GM23248 (cell line): ENCODE data around the gene SPC24. TPM values are rescaled to one million over a fixed set of nuclear protein-coding genes. Genes with fewer than 3 reads are reported as not detected.

ENCODE experiments used
- DNase-seq: peaks from one replicate; pipeline ENCODE4 v3.0.0-alpha.2; 2015
- H2AFZ ChIP-seq: fragments of 200-600 bp; sonication (generic); 2 replicates; pipeline ENCODE4 v1.6.1; 2016; ENCODE audit warnings: antibody characterized with exemption
- H3F3A ChIP-seq: fragments of 200-600 bp; sonication (generic); 2 replicates; pipeline ENCODE4 v1.6.1; 2016; ENCODE audit warnings: mild to moderate bottlenecking, antibody characterized with exemption, mixed run types; ENCODE audit not compliant: insufficient read depth
- H3K27ac ChIP-seq: fragments of 200-600 bp; sonication (generic); 2 replicates; pipeline ENCODE4 v1.5.1; 2016; ENCODE audit warnings: mild to moderate bottlenecking
- H3K27me3 ChIP-seq: fragments of 200-600 bp; sonication (generic); replicated peaks from 2 replicates; pipeline ENCODE4 v1.6.1; 2016; ENCODE audit warnings: mild to moderate bottlenecking; ENCODE audit not compliant: insufficient read depth
- H3K36me3 ChIP-seq: fragments of 200-600 bp; sonication (generic); 2 replicates; pipeline ENCODE4 v1.6.1; 2016; ENCODE audit warnings: low read depth, mild to moderate bottlenecking
- H3K4me1 ChIP-seq: fragments of 200-600 bp; sonication (generic); 2 replicates; pipeline ENCODE4 v1.6.1; 2016; ENCODE audit warnings: mild to moderate bottlenecking; ENCODE audit not compliant: insufficient read depth
- H3K4me2 ChIP-seq: fragments of 200-600 bp; sonication (generic); one replicate; pipeline ENCODE4 v1.6.1; 2016; ENCODE audit warnings: mild to moderate bottlenecking; ENCODE audit not compliant: unreplicated experiment
- H3K4me3 ChIP-seq: fragments of 200-600 bp; sonication (generic); 2 replicates; pipeline ENCODE4 v1.5.1; 2016; ENCODE audit warnings: mild to moderate bottlenecking
- H3K79me2 ChIP-seq: fragments of 200-600 bp; sonication (generic); 2 replicates; pipeline ENCODE4 v1.6.1; 2016; ENCODE audit warnings: mild to moderate bottlenecking; ENCODE audit not compliant: insufficient read depth
- H3K9ac ChIP-seq: fragments of 200-600 bp; sonication (generic); 2 replicates; pipeline ENCODE4 v1.6.1; 2016; ENCODE audit warnings: mild to moderate bottlenecking
- H3K9me2 ChIP-seq: fragments of 200-600 bp; sonication (generic); 2 replicates; pipeline ENCODE4 v1.6.1; 2016; ENCODE audit warnings: mixed run types, mild to moderate bottlenecking, moderate library complexity; ENCODE audit not compliant: insufficient read depth
- H3K9me3 ChIP-seq: fragments of 200-600 bp; sonication (generic); one replicate; pipeline ENCODE4 v1.6.1; 2017; ENCODE audit warnings: low read depth
- H4K20me1 ChIP-seq: fragments of 200-600 bp; sonication (generic); 2 replicates; pipeline ENCODE4 v1.6.0; 2016; ENCODE audit not compliant: insufficient read depth
- EZH2 ChIP-seq: fragments of 200-600 bp; sonication (generic); IDR thresholded peaks from 2 replicates; pipeline ENCODE4 v1.6.1; 2018; ENCODE audit warnings: antibody characterized with exemption, mild to moderate bottlenecking; ENCODE audit not compliant: insufficient read depth, poor library complexity, severe bottlenecking
- EZH2phosphoT487 ChIP-seq: fragments of 200-600 bp; sonication (generic); IDR thresholded peaks from 2 replicates; pipeline ENCODE4 v1.6.1; 2018; ENCODE audit warnings: antibody characterized with exemption, moderate library complexity, mild to moderate bottlenecking, low read depth; ENCODE audit not compliant: insufficient read depth
- WGBS, 2 experiments: methylation state at CpG; one replicate each; pipeline ENCODE4 v1.1.6; 2015 to 2017; ENCODE audit warnings: low lambda C conversion rate in 2 of 2, low coverage in 1 of 2; ENCODE audit errors: missing lambda C conversion rate in 2 of 2; 5-methylcytosine and 5-hydroxymethylcytosine counted together
- in situ Hi-C: fragments of 300-500 bp; cut with MboI; formaldehyde crosslinking; loops from 2 replicates; pipeline ENCODE4 v1.15.0; 2020
- microRNA-seq: library from miRNA; unstranded; fragments of <30 nt; microRNA quantifications from one replicate; pipeline ENCODE4, GENCODE V29; 2016; ENCODE audit warnings: borderline number of aligned reads
- polyA plus RNA-seq: library from polyadenylated mRNA; unstranded; fragments of >200 nt; fragmentation: Nextera tagmentation; extraction: Ambion mirVana; gene quantifications from 2 replicates; pipeline ENCODE4 v1.2.1, GENCODE V29; 2016
- total RNA-seq: library from RNA; depleted of rRNA; stranded (reverse); fragments of >200 nt; shearing (Covaris generic); gene quantifications from 2 replicates; pipeline ENCODE4 v1.2.3, GENCODE V29; 2014; rRNA removed

The SPC24 gene
- total and polyA plus RNA-seq, 2 experiments from 2014 or later: 14.8 to 19.8 TPM

DNA sequence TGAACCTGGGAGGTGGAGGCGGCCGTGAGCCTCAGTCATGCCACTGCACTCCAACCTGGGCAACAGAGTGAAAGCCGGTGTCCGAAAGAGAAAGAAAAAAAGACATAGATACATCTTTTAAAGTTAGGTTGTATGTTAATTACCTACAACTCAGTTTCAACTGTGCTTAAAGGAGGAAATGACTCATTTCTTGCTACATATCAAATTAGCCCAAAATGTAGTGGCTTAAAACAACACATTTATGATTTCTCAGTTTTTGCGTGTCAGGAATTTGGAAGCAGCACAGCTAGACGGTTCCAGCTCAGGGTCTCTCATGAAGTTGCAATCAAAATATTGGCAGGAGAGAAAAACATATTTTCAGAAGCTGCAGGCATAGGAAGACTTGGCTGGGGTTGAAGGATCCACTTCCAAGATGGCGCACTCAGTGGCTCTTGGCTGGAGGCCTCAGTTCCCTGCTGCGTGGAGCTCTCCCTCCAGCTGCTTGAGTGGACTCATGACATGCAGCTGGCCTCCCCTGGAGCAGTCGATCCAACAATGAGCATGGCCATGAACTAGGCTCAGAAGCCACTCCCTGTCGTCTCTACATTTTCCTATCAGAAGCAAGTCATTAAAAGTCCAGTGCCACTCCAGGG lies 59.3 kb downstream of the SPC24 start:
- DNase-seq: peak; percentile 75
- H3K36me3 ChIP-seq: no peaks in the 10 kb centered on the region
- in situ Hi-C loops: no loop called here
- H3K9ac ChIP-seq: no peak overlapping the region
- H3K4me3 ChIP-seq: no peak overlapping the region
- no peaks in the 10 kb centered on the region for H4K20me1 ChIP-seq
- H3K27ac ChIP-seq: peak overlapping the region; percentile 47
- H3K9me3 ChIP-seq: no peaks in the 10 kb centered on the region
- H3F3A ChIP-seq: peaks cover 34% of the 10 kb centered on the region
- peaks cover 35% of the 10 kb centered on the region for H3K4me1 ChIP-seq
- peak overlapping the region; percentile 33 for H3K4me2 ChIP-seq
- H3K79me2 ChIP-seq: peaks cover 75% of the 10 kb centered on the region
- no peaks in the 10 kb centered on the region for H3K27me3 ChIP-seq
- H2AFZ ChIP-seq: peak overlapping the region; percentile 23
- TF ChIP-seq EZH2phosphoT487 (no peak), EZH2 (no peak)
- no peaks in the 10 kb centered on the region for H3K9me2 ChIP-seq
- WGBS, 2 experiments: 41 to 44% methylated on average over 10 of the region's 10 CpGs

Small RNA genes lying within 50 kb of the gene (microRNA-seq; reads per million reads assigned to microRNA genes)
- gene MIR6886: not detected

Other genes starting within 250 kb of the SPC24 start
- gene YIPF2, start 227.1 kb downstream of the SPC24 start, total RNA-seq: 114 and 140 TPM in 2 replicates
- gene YIPF2, start 227.1 kb downstream of the SPC24 start, polyA plus RNA-seq: 57.3 and 61.5 TPM in 2 replicates
- gene TIMM29, start 227.0 kb downstream of the SPC24 start, total RNA-seq: 37.6 and 57.5 TPM in 2 replicates
- gene TIMM29, start 227.0 kb downstream of the SPC24 start, polyA plus RNA-seq: 20.3 and 20.8 TPM in 2 replicates
- gene SMARCA4, start 194.8 kb downstream of the SPC24 start, total RNA-seq: 44.0 and 57.8 TPM in 2 replicates
- gene SMARCA4, start 194.8 kb downstream of the SPC24 start, polyA plus RNA-seq: 35.3 and 37.1 TPM in 2 replicates
- gene LDLR, start 66.3 kb downstream of the SPC24 start, total RNA-seq: 13.8 and 29.6 TPM in 2 replicates
- 13.8 and 14.6 TPM in 2 replicates for gene LDLR, start 66.3 kb downstream of the SPC24 start, polyA plus RNA-seq
- 215 and 278 TPM in 2 replicates for gene KANK2, start 41.8 kb upstream of the SPC24 start, total RNA-seq
- gene KANK2, start 41.8 kb upstream of the SPC24 start, polyA plus RNA-seq: 76.3 and 77.1 TPM in 2 replicates
- 1.7 TPM in 1 of 2 replicates, not detected in the other for gene ANGPTL8, start 83.8 kb upstream of the SPC24 start, total RNA-seq
- gene ANGPTL8, start 83.8 kb upstream of the SPC24 start, polyA plus RNA-seq: not detected in 2 replicates
- 10.7 and 13.9 TPM in 2 replicates for gene DOCK6, start 106.7 kb upstream of the SPC24 start, total RNA-seq
- gene DOCK6, start 106.7 kb upstream of the SPC24 start, polyA plus RNA-seq: 11.8 and 17.7 TPM in 2 replicates
- not detected in 2 replicates for gene TSPAN16, start 140.4 kb upstream of the SPC24 start, total RNA-seq
- not detected in 2 replicates for gene TSPAN16, start 140.4 kb upstream of the SPC24 start, polyA plus RNA-seq
- gene RAB3D, start 183.9 kb upstream of the SPC24 start, total RNA-seq: 5.1 and 9.0 TPM in 2 replicates
- 3.7 and 4.3 TPM in 2 replicates for gene RAB3D, start 183.9 kb upstream of the SPC24 start, polyA plus RNA-seq
- gene TMEM205, start 190.5 kb upstream of the SPC24 start, total RNA-seq: 66.1 and 152 TPM in 2 replicates
- gene TMEM205, start 190.5 kb upstream of the SPC24 start, polyA plus RNA-seq: 84.6 and 90.1 TPM in 2 replicates
- gene CCDC159, start 190.7 kb upstream of the SPC24 start, total RNA-seq: 8.5 and 11.6 TPM in 2 replicates
- gene CCDC159, start 190.7 kb upstream of the SPC24 start, polyA plus RNA-seq: 11.4 and 16.5 TPM in 2 replicates
- gene PLPPR2, start 199.7 kb upstream of the SPC24 start, total RNA-seq: 39.7 and 67.8 TPM in 2 replicates
- gene PLPPR2, start 199.7 kb upstream of the SPC24 start, polyA plus RNA-seq: 52.0 TPM in 2 replicates
- gene SWSAP1, start 218.9 kb upstream of the SPC24 start, total RNA-seq: 0.32 TPM in 1 of 2 replicates, not detected in the other
- gene SWSAP1, start 218.9 kb upstream of the SPC24 start, polyA plus RNA-seq: 1.3 and 1.4 TPM in 2 replicates
- gene EPOR, start 228.5 kb upstream of the SPC24 start, total RNA-seq: 4.4 and 7.0 TPM in 2 replicates
- gene EPOR, start 228.5 kb upstream of the SPC24 start, polyA plus RNA-seq: 4.3 and 4.7 TPM in 2 replicates